ENCODE measurements around the gene ROR2.

Gene ROR2

GRCh38 chr9:91810286-91810905 lies 139.6 kb downstream of the ROR2 start:
- DNase-seq (ENCODE audit: low spot score) = no peak
- TF ChIP-seq CTCF (IDR thresholded peaks at IDR 0.05; ENCODE audit: extremely low read depth, missing control alignments) = no peak

- no peak for TF ChIP-seq CTCF (IDR thresholded peaks at IDR 0.05; ENCODE audit: extremely low read depth, missing control alignments)
- no peak for DNase-seq (ENCODE audit: low spot score)
Measured at GRCh38 chr9:91809581-91810285, 140.3 kb downstream of the ROR2 start.

- no peak for TF ChIP-seq CTCF (IDR thresholded peaks at IDR 0.05; ENCODE audit: extremely low read depth, missing control alignments)
Measured at GRCh38 chr9:91807643-91808246, 142.3 kb downstream of the ROR2 start.

GRCh38 chr9:91805031-91805430 lies 145.0 kb downstream of the ROR2 start:
- no peak for TF ChIP-seq CTCF (IDR thresholded peaks at IDR 0.05; ENCODE audit: extremely low read depth, missing control alignments)
- DNase-seq (ENCODE audit: low spot score) = no peak

More at GRCh38 chr9:91807643-91808246, 142.3 kb downstream of the ROR2 start:
- no peak for DNase-seq (ENCODE audit: low spot score)

GRCh38 chr9:91803970-91804752 lies 145.9 kb downstream of the ROR2 start:
- DNase-seq (ENCODE audit: low spot score) = no peak
- TF ChIP-seq CTCF (IDR thresholded peaks at IDR 0.05; ENCODE audit: extremely low read depth, missing control alignments) = no peak

- no peak for DNase-seq (ENCODE audit: low spot score)
Measured at GRCh38 chr9:91803151-91803940, 146.7 kb downstream of the ROR2 start.

More at GRCh38 chr9:91803151-91803940, 146.7 kb downstream of the ROR2 start:
- TF ChIP-seq CTCF (IDR thresholded peaks at IDR 0.05; ENCODE audit: extremely low read depth, missing control alignments) = no peak
